ENCODE measurements around the gene FOXS1.
A peak's percentile ranks its signal among the peaks of the same experiment; 100 is the strongest.

The FOXS1 gene

DNA sequence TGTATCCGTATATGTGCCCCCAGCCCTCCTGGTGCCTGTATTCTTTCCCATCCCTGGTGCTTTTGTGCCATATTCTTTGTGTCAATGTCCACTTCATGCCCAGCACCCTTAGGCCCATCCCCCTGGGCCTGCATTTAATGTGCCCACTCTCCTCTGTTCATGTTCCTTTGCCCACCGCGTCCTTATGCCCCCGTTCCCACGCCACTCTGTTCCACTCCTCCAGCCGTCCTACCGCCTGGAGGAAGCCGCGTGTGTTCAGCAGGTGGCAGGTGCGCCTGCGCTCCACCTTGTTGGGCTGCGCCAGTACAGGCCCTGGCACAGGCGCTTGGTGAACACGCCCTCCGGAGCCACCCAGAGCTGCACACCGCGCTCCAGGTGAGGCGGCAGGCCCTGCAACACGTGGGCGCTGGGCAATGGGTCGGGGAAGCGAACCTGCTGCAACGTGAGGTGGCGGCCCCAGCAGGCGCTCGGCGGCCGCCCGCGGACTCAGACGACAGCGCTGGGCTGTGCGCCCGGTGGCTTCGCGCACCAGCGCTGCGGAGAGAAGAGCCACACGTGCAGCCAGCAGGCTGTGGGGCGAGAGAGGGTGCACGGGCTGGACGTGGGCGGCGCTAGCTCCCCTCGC is 4.0 kb upstream of the FOXS1 start:
- WGBS, 2 experiments = 83 to 85% methylated on average over 45 of the region's 45 CpGs
- no peaks in the 10 kb centered on the region for H3K9me3 ChIP-seq (ENCODE audit: control insufficient read depth, low read length)
- no peak overlapping the region for H3K4me3 ChIP-seq (ENCODE audit: insufficient read depth, low read depth, low read length)
- no peaks in the 10 kb centered on the region for H3K36me3 ChIP-seq (ENCODE audit: control insufficient read depth, insufficient read depth, low read length)
- peaks cover 13% of the 10 kb centered on the region for H3K27me3 ChIP-seq (ENCODE audit: control insufficient read depth, insufficient read depth, low read length, poor library complexity, severe bottlenecking)
- peaks cover 9% of the 10 kb centered on the region for H3K4me1 ChIP-seq (ENCODE audit: control insufficient read depth, insufficient read depth, low read length)
- no peak overlapping the region for H3K27ac ChIP-seq (ENCODE audit: insufficient read depth, low read depth, low read length, poor library complexity, severe bottlenecking)

DNA sequence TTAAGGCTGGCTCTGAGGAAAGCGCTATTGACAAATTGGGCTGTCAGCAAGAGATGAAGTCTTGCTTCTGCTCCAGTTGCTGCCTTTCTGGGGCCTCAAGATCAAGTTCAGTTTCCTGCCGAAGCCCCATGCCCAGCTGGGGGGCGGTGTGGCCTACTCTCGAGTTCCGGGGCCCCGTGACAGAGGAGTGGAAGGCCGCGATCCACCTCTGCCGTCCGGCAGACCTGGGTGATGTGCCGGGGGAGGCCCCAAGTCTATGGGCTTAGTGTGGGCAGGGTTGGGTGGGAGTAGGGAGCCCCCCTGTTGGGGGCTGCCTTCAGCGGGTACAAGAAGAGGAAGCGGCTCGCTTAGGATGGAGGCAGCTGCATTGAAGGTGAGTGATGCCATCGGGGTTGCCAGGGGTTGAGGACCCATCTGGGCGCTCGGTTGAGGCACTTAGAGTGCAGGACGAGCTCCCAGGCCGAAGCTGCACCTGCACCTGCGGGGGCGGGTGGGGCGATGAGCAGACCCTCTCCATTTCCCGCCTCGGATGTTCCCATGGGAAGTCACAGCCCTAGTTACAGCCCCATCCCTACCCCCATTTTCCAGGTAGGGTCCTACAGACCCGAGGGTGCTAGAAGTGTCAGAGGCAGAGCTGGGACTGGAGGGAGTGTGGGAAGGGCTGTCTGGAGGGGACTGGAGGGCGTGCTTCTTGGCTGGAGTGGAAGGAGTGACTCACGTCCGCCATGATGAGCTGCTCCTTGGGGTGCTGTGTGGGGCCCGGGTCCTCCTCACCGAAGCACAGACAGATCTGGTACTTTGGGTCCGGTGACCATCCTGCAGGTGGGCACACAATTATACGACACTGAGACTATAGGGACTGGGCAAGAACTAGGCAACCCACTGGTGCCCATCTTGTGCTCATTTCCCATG is 2.9 kb upstream of the FOXS1 start:
- H3K27me3 ChIP-seq (ENCODE audit: control insufficient read depth, insufficient read depth, low read length, poor library complexity, severe bottlenecking) = peaks cover 13% of the 10 kb centered on the region
- H3K4me1 ChIP-seq (ENCODE audit: control insufficient read depth, insufficient read depth, low read length) = peaks cover 9% of the 10 kb centered on the region
- H3K4me3 ChIP-seq (ENCODE audit: insufficient read depth, low read depth, low read length) = no peak overlapping the region
- WGBS, 2 experiments = 92% methylated on average over 32 of the region's 32 CpGs
- H3K27ac ChIP-seq (ENCODE audit: insufficient read depth, low read depth, low read length, poor library complexity, severe bottlenecking) = no peak overlapping the region
- no peaks in the 10 kb centered on the region for H3K36me3 ChIP-seq (ENCODE audit: control insufficient read depth, insufficient read depth, low read length)
- H3K9me3 ChIP-seq (ENCODE audit: control insufficient read depth, low read length) = no peaks in the 10 kb centered on the region

GRCh38 chr20:31846793-31847138 is 1.4 kb upstream of the FOXS1 start:
- Histone ChIP-seq H3K9me3 (ENCODE audit: control insufficient read depth, low read length) (no peaks in the 10 kb centered on the region), H3K4me3 (ENCODE audit: insufficient read depth, low read depth, low read length) (no peak overlapping the region), H3K27ac (ENCODE audit: insufficient read depth, low read depth, low read length, poor library complexity, severe bottlenecking) (no peak overlapping the region), H3K4me1 (ENCODE audit: control insufficient read depth, insufficient read depth, low read length) (peaks cover 22% of the 10 kb centered on the region), H3K36me3 (ENCODE audit: control insufficient read depth, insufficient read depth, low read length) (no peaks in the 10 kb centered on the region), H3K27me3 (ENCODE audit: control insufficient read depth, insufficient read depth, low read length, poor library complexity, severe bottlenecking) (peaks cover 13% of the 10 kb centered on the region)
- WGBS, 2 experiments = 82 to 91% methylated on average over 3 of the region's 3 CpGs

DNA sequence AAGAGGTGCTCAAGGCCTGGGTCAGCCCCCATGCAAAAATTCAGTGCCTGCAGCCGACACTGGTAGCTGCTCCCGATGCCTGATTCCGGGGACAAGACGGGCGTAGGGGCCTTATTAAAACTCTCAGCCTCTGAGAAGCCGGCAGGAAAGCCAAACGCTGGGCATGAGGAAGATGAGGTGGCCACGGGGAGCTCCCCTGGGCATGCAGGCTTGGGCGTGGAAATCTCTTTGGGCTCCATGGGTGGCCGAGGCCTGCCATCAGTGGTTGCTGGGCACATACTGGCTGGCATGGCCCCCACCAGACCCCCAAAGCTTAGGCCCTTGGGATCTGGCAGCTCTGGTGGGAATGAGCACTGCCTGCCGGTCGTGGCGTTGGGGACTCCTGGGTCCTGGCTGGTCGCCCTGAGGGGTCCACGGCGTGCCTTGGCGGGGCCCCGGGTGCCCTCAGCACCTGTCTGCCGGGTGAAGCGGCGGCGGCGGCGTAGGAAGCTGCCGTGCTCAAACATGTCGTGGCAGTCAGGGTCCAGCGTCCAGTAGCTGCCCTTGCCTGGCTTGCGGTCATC is 586 bp downstream of the FOXS1 start:
- no peaks in the 10 kb centered on the region for H3K9me3 ChIP-seq (ENCODE audit: control insufficient read depth, low read length)
- WGBS, 2 experiments = 94 to 95% methylated on average over 28 of the region's 28 CpGs
- no peak overlapping the region for H3K4me3 ChIP-seq (ENCODE audit: insufficient read depth, low read depth, low read length)
- no peaks in the 10 kb centered on the region for H3K36me3 ChIP-seq (ENCODE audit: control insufficient read depth, insufficient read depth, low read length)
- no peak overlapping the region for H3K27ac ChIP-seq (ENCODE audit: insufficient read depth, low read depth, low read length, poor library complexity, severe bottlenecking)
- H3K27me3 ChIP-seq (ENCODE audit: control insufficient read depth, insufficient read depth, low read length, poor library complexity, severe bottlenecking) = peaks cover 7% of the 10 kb centered on the region
- H3K4me1 ChIP-seq (ENCODE audit: control insufficient read depth, insufficient read depth, low read length) = peaks cover 31% of the 10 kb centered on the region

DNA sequence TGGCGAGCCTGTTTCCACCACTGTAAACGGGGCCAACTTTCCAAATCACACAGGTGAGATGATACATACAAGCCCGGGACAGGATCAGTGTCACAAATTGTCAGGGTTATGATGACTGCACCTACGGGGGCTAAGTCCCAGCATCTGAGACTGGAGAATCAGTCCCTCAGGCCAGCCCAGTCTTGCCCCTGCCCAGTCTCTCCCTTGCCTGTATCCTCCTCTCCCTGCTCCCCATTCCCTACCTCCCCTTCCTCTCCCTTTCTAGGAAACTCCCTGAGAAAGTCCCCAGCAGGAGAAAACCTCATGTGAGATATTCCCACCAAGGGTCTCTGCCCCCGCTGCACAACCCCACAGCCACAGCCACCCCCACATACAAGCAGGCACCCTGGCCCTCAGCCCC is 1.5 kb downstream of the FOXS1 start:
- Histone ChIP-seq H3K9me3 (ENCODE audit: control insufficient read depth, low read length) (no peaks in the 10 kb centered on the region), H3K27me3 (ENCODE audit: control insufficient read depth, insufficient read depth, low read length, poor library complexity, severe bottlenecking) (no peaks in the 10 kb centered on the region), H3K36me3 (ENCODE audit: control insufficient read depth, insufficient read depth, low read length) (no peaks in the 10 kb centered on the region), H3K4me3 (ENCODE audit: insufficient read depth, low read depth, low read length) (no peak overlapping the region), H3K4me1 (ENCODE audit: control insufficient read depth, insufficient read depth, low read length) (peaks cover 31% of the 10 kb centered on the region), H3K27ac (ENCODE audit: insufficient read depth, low read depth, low read length, poor library complexity, severe bottlenecking) (no peak overlapping the region)
- WGBS, 2 experiments = 92 to 94% methylated on average over 5 of the region's 5 CpGs

DNA sequence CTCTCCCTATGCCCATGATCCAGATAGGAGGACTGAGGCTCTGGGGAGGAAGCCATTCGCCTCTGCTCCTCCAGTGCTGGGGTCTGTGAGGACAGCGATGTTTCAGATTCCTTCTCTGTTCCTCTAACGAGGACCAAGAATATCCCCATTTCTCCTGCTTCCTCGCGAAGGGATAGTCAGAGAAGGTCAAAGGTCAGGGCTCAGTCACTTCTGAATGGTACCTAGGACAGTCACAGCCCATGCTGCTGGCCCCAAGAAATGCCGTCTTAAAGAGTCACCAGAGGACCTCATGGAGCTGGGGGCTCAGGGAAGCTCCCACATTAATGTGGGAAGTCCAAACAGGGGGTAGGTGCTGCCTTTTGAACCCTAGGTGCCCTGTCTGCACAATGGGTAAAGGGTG is 2.1 kb downstream of the FOXS1 start:
- Histone ChIP-seq H3K4me1 (ENCODE audit: control insufficient read depth, insufficient read depth, low read length) (peaks cover 31% of the 10 kb centered on the region), H3K4me3 (ENCODE audit: insufficient read depth, low read depth, low read length) (no peak overlapping the region), H3K27me3 (ENCODE audit: control insufficient read depth, insufficient read depth, low read length, poor library complexity, severe bottlenecking) (no peaks in the 10 kb centered on the region), H3K9me3 (ENCODE audit: control insufficient read depth, low read length) (no peaks in the 10 kb centered on the region), H3K27ac (ENCODE audit: insufficient read depth, low read depth, low read length, poor library complexity, severe bottlenecking) (no peak overlapping the region), H3K36me3 (ENCODE audit: control insufficient read depth, insufficient read depth, low read length) (no peaks in the 10 kb centered on the region)
- 74 to 81% methylated on average over 6 of the region's 6 CpGs for WGBS, 2 experiments

DNA sequence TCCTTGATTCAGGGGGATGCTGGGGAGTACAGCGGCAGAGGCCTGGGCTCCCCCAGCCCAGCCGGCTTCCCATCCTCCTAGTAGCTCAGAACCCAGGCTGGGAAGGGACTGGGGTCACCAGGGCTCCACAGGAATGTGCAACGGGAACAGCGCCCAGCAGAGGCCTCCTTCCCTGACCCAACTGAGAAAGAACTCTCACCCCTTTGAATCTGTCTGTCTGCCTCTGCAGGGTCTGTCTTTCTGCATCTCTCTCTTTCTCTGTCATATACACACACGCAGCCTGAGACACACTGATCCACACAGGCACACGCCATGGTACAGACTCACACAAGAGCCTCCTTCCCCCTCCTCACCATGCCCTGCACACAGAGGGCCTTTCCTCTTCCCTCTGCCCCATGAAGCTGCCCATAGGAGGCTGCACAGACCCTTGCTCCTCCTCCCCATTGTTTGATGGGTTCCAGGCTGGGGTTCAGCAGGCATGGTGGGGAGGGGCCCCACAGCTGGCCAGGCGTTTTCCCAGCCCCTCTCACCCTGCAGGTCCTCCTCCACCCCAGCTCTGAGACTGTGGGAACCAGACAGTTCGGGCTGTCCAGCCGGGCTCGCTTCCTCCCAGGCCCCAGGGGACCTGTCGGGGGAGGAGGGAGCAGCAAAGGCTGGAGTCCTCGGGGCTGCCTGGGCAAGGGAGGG is 2.8 kb downstream of the FOXS1 start:
- Histone ChIP-seq H3K27ac (ENCODE audit: insufficient read depth, low read depth, low read length, poor library complexity, severe bottlenecking) (peak overlapping the region; percentile 11), H3K4me1 (ENCODE audit: control insufficient read depth, insufficient read depth, low read length) (peaks cover 38% of the 10 kb centered on the region), H3K4me3 (ENCODE audit: insufficient read depth, low read depth, low read length) (no peak overlapping the region), H3K27me3 (ENCODE audit: control insufficient read depth, insufficient read depth, low read length, poor library complexity, severe bottlenecking) (no peaks in the 10 kb centered on the region), H3K36me3 (ENCODE audit: control insufficient read depth, insufficient read depth, low read length) (no peaks in the 10 kb centered on the region), H3K9me3 (ENCODE audit: control insufficient read depth, low read length) (no peaks in the 10 kb centered on the region)
- WGBS, 2 experiments = 43 to 57% methylated on average over 12 of the region's 12 CpGs

- Histone ChIP-seq H3K36me3 (ENCODE audit: control insufficient read depth, insufficient read depth, low read length) (no peaks in the 10 kb centered on the region), H3K27ac (ENCODE audit: insufficient read depth, low read depth, low read length, poor library complexity, severe bottlenecking) (no peak overlapping the region), H3K4me1 (ENCODE audit: control insufficient read depth, insufficient read depth, low read length) (peaks cover 43% of the 10 kb centered on the region), H3K4me3 (ENCODE audit: insufficient read depth, low read depth, low read length) (no peak overlapping the region), H3K27me3 (ENCODE audit: control insufficient read depth, insufficient read depth, low read length, poor library complexity, severe bottlenecking) (no peaks in the 10 kb centered on the region), H3K9me3 (ENCODE audit: control insufficient read depth, low read length) (no peaks in the 10 kb centered on the region)
- WGBS, 2 experiments = 93% methylated on average over 8 of the region's 8 CpGs
Observed at GRCh38 chr20:31841928-31842327, 3.5 kb downstream of the FOXS1 start.

DNA sequence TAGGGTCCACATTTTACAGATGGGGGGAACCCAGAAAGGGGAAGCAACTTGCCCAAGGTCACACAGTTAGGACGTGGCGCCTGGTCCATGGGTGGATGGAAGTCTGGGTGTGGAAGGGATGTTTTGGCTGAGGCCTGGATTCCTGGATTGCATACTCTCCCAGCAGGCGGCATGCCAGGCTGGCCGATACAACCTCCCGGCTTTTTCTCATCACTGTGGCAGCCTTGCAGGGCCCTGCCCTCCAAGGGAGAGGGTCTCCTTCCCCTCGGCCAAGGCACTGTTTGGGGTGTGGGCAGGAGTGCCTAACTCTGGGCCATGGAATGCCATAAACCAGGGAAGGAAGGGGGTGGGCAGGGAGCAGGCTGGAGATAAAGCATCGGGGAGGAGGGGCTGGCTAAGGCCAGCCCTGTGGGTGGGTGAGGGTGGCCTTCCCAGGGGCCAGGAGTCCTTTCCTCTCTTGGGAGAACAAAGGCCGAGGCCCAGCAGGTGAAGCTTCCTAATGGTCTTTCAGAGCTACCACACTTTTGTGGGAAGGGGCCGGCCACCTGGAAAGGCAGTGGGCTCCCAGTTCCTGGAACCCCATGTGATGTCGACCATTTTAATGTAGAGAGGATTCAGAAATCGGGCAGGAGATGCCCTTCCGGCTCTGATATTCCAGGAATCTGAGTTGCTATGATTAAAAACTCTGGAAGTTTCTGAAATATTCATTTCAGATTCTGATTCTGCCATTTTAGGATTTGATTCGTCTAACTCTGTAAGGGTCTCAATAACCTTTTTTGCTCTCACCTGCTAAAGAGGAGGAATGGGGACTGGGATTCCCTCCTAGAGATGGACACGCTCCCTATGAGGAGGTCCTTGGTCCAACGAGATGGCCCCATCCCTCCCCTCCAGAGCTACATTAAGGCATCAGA is 4.2 kb downstream of the FOXS1 start:
- Histone ChIP-seq H3K27me3 (ENCODE audit: control insufficient read depth, insufficient read depth, low read length, poor library complexity, severe bottlenecking) (no peaks in the 10 kb centered on the region), H3K4me1 (ENCODE audit: control insufficient read depth, insufficient read depth, low read length) (peaks cover 51% of the 10 kb centered on the region), H3K27ac (ENCODE audit: insufficient read depth, low read depth, low read length, poor library complexity, severe bottlenecking) (no peak overlapping the region), H3K9me3 (ENCODE audit: control insufficient read depth, low read length) (no peaks in the 10 kb centered on the region), H3K36me3 (ENCODE audit: control insufficient read depth, insufficient read depth, low read length) (no peaks in the 10 kb centered on the region), H3K4me3 (ENCODE audit: insufficient read depth, low read depth, low read length) (no peak overlapping the region)
- 77 to 78% methylated on average over 15 of the region's 15 CpGs for WGBS, 2 experiments

All from ectodermal cell (in vitro differentiated cells).